ENCODE measurements around the gene RNU5B-1.

The RNU5B-1 gene

GRCh38 chr15:65289261-65289854, 15.1 kb upstream of the RNU5B-1 start:
- DNase-seq, result no peak

- no peak for DNase-seq
Observed at GRCh38 chr15:65290228-65290627, 14.2 kb upstream of the RNU5B-1 start.

- DNase-seq, result no peak
Observed at GRCh38 chr15:65292938-65293518, 11.4 kb upstream of the RNU5B-1 start.

GRCh38 chr15:65298731-65299130, 5.7 kb upstream of the RNU5B-1 start:
- no peak for DNase-seq

GRCh38 chr15:65300924-65301441, 3.5 kb upstream of the RNU5B-1 start:
- no peak for DNase-seq

GRCh38 chr15:65302061-65302460, 2.4 kb upstream of the RNU5B-1 start:
- DNase-seq, result no peak

GRCh38 chr15:65303687-65304380, 643 bp upstream of the RNU5B-1 start:
- peak; percentile 35 for DNase-seq

- DNase-seq, result peak; percentile 11
Observed at GRCh38 chr15:65305150-65305758, 777 bp downstream of the RNU5B-1 start.

GRCh38 chr15:65305776-65306175, 1.3 kb downstream of the RNU5B-1 start:
- no peak for DNase-seq

GRCh38 chr15:65306551-65306950, 2.1 kb downstream of the RNU5B-1 start:
- no peak for DNase-seq

GRCh38 chr15:65307978-65308377, 3.5 kb downstream of the RNU5B-1 start:
- DNase-seq, result no peak

GRCh38 chr15:65309882-65310418, 5.5 kb downstream of the RNU5B-1 start:
- DNase-seq, result no peak

GRCh38 chr15:65310431-65311137, 6.1 kb downstream of the RNU5B-1 start:
- DNase-seq, result no peak

- no peak for DNase-seq
Observed at GRCh38 chr15:65311760-65312159, 7.3 kb downstream of the RNU5B-1 start.

- no peak for DNase-seq
Observed at GRCh38 chr15:65312400-65312916, 8.0 kb downstream of the RNU5B-1 start.

GRCh38 chr15:65318870-65319356, 14.4 kb downstream of the RNU5B-1 start:
- DNase-seq, result peak; percentile 81

- no peak for DNase-seq
Observed at GRCh38 chr15:65323071-65323511, 18.6 kb downstream of the RNU5B-1 start.

- DNase-seq, result no peak
Observed at GRCh38 chr15:65326117-65326526, 21.6 kb downstream of the RNU5B-1 start.

- DNase-seq, result no peak
Observed at GRCh38 chr15:65326818-65327217, 22.3 kb downstream of the RNU5B-1 start.

- no peak for DNase-seq
Observed at GRCh38 chr15:65327651-65328393, 23.3 kb downstream of the RNU5B-1 start.

- no peak for DNase-seq
Observed at GRCh38 chr15:65328506-65329287, 24.2 kb downstream of the RNU5B-1 start.

All from stimulated activated CD4-positive, alpha-beta T cell treated with anti-CD3 and anti-CD28 coated beads, Interleukin-15, amount 100 ng/mL, for 24 hours (primary cell).